Measurements from ENCODE around the gene DPP10.

The DPP10 gene

GRCh38 chr2:115609978-115610377, 1167.5 kb downstream of the DPP10 start:
- no peak for DNase-seq

GRCh38 chr2:115610888-115611287, 1168.4 kb downstream of the DPP10 start:
- no peak for DNase-seq

- no peak for DNase-seq
Observed at GRCh38 chr2:115624332-115624731, 1181.9 kb downstream of the DPP10 start.

DNA sequence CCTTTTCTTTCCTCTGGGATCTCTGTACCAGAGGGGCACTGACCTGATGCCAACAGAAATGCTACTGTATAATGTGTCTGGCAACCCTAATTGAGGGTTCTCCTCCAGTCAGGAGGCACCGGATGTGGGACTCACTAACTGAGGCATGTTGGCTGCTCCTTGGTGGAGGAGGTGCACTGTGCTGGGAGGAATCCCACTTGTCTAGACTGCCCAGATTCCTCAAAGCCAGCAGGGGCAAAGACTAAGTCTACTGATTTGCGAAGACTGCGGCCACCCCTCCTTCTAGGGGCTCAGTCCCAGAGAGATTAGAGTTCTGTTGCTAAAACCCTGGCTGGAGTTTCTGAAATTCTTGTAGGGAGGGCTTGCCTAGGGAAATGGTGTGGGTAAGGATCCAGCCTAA, 1192.1 kb downstream of the DPP10 start:
- no peak for DNase-seq

DNA sequence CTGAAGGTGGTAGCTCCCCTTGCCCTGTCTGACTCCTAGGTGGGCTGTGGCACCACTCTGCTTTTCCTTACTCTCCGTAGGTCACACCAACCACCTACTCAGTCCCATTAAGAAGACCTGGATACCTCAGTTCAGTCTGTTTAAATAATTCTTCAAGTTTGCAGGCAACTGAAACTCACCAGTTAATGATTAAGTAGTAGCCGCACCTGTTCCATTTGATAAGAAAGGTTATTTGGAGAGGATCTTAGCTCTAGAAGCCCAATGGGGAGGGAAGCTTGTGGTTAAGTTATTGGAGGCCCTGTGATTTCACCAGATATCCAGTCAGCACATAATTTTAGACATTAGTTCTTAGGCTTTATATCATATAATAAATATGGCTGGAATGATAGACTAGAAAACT, 1193.0 kb downstream of the DPP10 start:
- DNase-seq, result no peak

GRCh38 chr2:115649731-115650130, 1207.3 kb downstream of the DPP10 start:
- DNase-seq, result no peak

DNA sequence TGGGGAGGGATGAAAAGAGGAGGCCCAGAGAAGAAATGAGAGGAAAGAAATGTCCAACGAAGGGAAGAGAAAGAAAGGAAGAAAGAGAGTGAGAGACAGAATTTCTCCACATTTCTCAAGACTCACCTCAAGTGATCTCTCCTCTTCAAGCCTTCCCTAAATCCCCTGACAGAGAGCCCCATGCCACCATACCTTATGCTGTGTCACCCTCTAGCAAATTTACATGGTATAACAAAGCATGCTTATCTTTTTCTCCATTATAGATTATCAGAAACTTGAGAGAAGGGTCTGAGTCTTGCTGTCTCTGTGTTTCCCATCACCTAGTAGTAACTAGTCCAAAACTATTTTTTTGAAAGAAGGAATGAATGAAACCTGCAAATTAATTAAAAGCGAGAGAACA, 1208.4 kb downstream of the DPP10 start:
- DNase-seq, result no peak

DNA sequence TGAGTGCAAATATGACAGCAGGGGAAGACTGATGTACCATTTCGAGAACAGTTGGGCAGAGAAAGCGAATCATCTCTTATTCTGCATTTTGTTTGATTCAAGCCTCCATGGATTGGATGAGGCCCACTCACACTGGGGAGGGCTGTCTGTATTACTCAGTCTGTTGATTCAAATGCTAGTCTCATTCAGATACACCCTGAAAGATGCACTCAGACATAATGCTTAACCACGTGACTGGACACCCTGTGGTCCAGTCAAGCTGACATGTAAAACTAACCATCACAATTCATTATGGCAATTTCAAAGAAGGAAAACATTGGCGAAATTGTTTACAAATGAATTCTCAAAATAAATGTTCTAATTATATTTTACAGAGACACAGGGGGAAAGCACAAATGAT, 1210.2 kb downstream of the DPP10 start:
- no peak for DNase-seq

GRCh38 chr2:115654362-115654761, 1211.9 kb downstream of the DPP10 start:
- no peak for DNase-seq

- no peak for DNase-seq
Observed at GRCh38 chr2:115678129-115678528, 1235.7 kb downstream of the DPP10 start.

GRCh38 chr2:115684345-115684744, 1241.9 kb downstream of the DPP10 start:
- DNase-seq, result no peak

- no peak for DNase-seq
Observed at GRCh38 chr2:115691409-115691808, 1249.0 kb downstream of the DPP10 start.

DNA sequence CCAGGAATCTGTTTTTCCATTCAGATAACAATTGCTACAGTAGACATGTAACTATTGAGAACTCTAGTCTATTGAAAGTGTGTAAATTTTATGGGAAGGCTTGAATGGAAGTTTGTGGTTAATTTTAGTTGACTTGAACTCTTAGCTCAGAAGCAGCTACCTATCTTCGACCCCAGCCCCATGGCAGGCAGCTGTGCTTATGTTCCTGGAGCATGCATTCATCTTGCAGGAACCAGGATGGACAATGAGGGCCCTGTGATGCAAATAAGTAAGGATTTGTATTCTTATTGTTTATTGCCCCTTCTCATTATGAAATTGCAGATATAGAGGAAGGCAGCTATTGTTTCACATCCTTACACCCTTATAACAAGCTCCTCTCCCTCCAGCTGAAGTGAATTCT, 1252.2 kb downstream of the DPP10 start:
- no peak for DNase-seq

DNA sequence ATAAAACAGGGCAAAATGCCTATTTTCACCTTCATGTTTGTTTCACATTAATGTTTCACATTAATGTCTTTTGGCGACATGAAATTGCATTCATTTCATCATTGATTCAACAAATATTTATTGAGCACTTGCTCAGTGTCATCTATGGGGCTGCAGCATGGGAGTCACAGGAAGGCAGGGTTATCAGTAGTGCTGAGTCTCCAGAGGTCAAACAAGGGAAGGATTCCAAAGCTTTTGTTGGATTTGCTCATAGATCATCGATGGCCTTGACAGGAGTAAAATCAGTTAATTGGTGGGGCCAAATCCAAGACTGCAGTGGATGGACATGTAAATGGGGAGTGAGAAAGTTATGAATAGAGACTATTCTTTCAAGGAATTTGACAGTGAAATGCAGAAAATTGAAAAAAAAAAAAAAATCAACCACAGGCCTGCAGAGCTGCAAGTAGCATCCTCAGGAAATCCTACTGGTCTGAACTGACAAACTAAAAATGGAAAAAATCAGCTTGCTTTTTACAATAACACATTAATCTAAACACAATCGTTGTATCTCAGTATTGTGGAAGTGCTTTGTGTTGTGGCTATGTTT, 1290.8 kb downstream of the DPP10 start:
- DNase-seq, result no peak

- no peak for DNase-seq
Observed at GRCh38 chr2:115738111-115738510, 1295.7 kb downstream of the DPP10 start.

GRCh38 chr2:115739574-115739973, 1297.1 kb downstream of the DPP10 start:
- DNase-seq, result no peak

- no peak for DNase-seq
Observed at GRCh38 chr2:115746151-115746550, 1303.7 kb downstream of the DPP10 start.

DNA sequence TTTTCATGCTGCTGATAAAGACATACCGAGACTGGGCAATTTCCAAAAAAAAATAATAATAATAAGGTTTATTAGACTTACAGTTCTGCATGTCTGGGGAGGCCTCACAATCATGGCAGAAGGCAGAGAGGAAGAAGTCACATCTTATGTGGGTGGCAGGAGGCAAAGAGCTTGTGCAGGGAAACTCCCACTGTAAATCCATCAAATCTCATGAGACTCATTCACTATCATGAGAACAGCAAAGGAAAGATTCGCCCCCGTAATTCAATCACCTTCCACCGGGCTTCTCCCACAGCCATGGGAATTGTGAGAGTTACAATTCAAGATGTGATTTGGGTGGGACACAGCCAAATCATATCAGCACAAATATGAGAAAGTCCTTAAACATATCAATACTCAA, 1314.8 kb downstream of the DPP10 start:
- no peak for DNase-seq

DNA sequence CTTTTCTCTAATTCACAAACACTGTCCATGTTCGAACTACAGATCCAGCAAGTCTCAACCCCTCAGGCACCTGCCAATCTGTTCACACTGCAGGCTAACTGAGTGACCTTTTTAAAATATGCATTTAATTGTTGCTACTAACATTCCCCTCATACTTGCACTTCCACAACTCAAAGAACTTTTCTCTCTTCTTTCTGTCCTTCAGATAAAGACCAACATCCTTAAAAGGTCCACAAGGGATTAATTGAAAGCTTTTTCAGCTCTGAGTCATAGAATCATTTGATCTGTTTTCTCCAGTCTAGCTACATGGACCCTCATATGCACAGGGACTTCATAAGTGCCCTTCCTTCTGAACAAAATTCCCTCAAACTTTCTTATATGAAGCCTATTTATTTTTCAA, 1321.2 kb downstream of the DPP10 start:
- no peak for DNase-seq

DNA sequence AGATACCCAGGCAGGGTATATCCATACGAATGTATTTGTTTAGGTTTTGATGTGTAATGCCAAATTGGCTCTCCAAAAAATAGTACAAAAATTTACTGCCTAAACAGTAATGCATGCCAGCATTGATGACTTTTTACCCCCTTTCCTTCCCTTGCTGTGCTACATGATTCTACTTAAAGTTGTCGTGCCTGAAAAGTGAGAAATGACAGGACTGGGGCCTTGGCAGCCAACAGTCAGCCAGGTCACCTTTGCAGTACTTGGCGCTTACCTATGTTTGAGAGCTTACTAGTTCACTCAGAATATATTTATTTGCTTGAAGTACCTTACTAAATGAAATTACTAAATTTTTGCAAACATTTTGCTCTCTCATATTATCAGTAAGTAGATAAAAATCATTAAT, 1329.1 kb downstream of the DPP10 start:
- DNase-seq, result no peak

GRCh38 chr2:115774361-115774760, 1331.9 kb downstream of the DPP10 start:
- DNase-seq, result no peak

GRCh38 chr2:115779085-115779632, 1336.7 kb downstream of the DPP10 start:
- DNase-seq, result no peak

DNA sequence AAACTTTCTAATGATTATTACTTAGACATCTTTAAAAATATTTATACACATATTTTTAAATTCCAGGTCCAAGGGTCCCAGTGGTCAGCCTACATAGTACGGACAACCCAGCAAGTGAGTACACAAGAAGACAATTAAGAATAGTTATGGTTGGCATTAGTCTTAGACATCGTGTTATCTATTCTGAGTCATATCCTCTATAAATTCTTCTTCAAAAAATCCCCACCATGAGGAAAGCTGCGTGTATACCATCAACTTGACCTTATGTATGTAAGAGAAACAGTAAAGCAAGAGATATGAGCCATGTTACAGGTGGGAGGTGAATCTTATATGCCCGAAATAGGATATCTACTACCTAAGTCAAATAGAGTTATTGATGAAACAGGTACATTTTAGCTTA, 1339.8 kb downstream of the DPP10 start:
- DNase-seq, result no peak

- no peak for DNase-seq
Observed at GRCh38 chr2:115796078-115796477, 1353.6 kb downstream of the DPP10 start.

GRCh38 chr2:115807276-115807675, 1364.8 kb downstream of the DPP10 start:
- DNase-seq, result no peak

All from SIG-M5 (cell line).